ES-I3 (cell line): ENCODE measurements around the gene APBB2.

Experiments used
- H3K36me3 ChIP-seq: 2 replicates; pipeline ENCODE4 v1.6.1; 2013; ENCODE audit warnings: mild to moderate bottlenecking, low read length, control low read depth, moderate library complexity; ENCODE audit not compliant: insufficient read depth
- H3K4me1 ChIP-seq: 2 replicates; pipeline ENCODE4 v1.6.1; 2013; ENCODE audit warnings: mild to moderate bottlenecking, control low read depth, low read length; ENCODE audit not compliant: insufficient read depth
- H3K9ac ChIP-seq: 2 replicates; pipeline ENCODE4 v1.6.1; 2013; ENCODE audit warnings: low read depth, mild to moderate bottlenecking, low read length, moderate library complexity
- H3K9me3 ChIP-seq: 2 replicates; pipeline ENCODE4 v1.6.1; 2013; ENCODE audit warnings: mild to moderate bottlenecking, low read length, moderate library complexity; ENCODE audit not compliant: control insufficient read depth, insufficient read depth

APBB2 gene

GRCh38 chr4:40874901-40875300, 339.4 kb downstream of the APBB2 start:
- Histone ChIP-seq H3K9ac (no peak overlapping the region), H3K36me3 (no peaks in the 10 kb centered on the region), H3K9me3 (no peaks in the 10 kb centered on the region), H3K4me1 (peaks cover 9% of the 10 kb centered on the region)

DNA sequence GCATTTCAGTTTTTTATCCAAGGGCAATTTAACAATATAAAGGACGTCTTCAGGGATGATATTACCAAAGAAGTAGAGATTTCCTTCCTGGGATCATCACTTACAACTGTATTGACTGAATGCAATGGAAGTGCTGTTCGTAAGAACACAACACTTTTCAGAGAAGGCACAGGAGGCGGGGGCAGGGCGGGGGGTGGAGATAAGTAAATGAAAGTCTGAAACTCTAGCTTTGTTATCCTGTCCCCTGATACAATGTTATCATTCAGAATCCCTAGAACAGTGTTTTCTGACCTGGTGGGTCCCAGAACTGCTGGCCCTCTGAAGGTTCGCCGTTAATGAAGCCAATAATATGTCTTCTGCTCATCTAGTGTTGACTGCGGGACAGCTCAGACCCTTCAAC, 340.0 kb downstream of the APBB2 start:
- H3K36me3 ChIP-seq: no peaks in the 10 kb centered on the region
- H3K9ac ChIP-seq: no peak overlapping the region
- H3K9me3 ChIP-seq: no peaks in the 10 kb centered on the region
- H3K4me1 ChIP-seq: peaks cover 9% of the 10 kb centered on the region

DNA sequence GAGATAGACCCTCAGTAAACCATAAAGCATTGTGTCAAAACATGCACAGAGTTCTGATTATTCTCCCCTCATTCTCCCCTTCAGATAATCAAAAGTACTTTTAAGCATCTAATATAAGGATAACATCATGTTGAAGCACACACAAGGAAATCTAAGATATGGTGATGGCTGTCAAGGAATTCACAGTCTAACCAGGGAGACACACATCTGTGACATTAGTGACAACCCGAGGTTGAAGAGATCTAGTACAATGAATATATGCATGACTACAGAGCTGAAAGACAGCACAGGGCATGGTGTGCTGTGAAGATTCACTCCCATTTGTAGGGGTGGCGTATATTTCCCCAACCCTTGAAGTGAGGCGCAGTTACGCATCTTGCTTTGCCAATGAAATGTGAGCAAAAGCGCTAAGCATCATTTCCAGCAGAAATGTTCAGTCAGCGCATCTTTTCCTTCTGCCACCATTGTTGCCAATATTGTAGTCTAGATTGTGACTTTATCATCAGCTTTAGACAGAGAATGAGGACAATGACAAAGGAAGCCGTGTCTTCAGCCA, 342.6 kb downstream of the APBB2 start:
- Histone ChIP-seq H3K4me1 (peaks cover 9% of the 10 kb centered on the region), H3K9ac (no peak overlapping the region), H3K36me3 (no peaks in the 10 kb centered on the region), H3K9me3 (no peaks in the 10 kb centered on the region)

DNA sequence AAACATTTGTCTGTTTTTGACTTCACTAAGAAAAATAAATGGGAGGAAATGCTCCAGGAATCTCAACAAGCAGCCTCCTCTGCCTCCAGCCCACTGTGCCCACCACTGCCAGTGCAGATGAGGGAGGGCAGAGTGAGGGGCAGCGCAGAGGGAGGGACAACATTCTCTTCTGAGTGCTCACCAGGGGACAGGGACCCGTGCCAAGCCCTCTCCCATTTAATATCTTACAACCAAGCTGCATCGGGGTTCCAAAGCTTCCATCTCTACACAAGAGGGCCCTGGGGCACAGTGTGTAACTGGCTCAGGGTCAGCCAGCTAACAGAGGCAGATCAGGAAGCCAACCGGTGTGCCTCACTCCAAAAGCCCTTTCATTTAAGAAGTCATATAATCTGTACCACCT, 344.2 kb downstream of the APBB2 start:
- Histone ChIP-seq H3K4me1 (peaks cover 9% of the 10 kb centered on the region), H3K9me3 (no peaks in the 10 kb centered on the region), H3K9ac (no peak overlapping the region), H3K36me3 (no peaks in the 10 kb centered on the region)

GRCh38 chr4:40865696-40866095, 348.6 kb downstream of the APBB2 start:
- no peaks in the 10 kb centered on the region for H3K9me3 ChIP-seq
- no peak overlapping the region for H3K9ac ChIP-seq
- H3K4me1 ChIP-seq: no peaks in the 10 kb centered on the region
- no peaks in the 10 kb centered on the region for H3K36me3 ChIP-seq

DNA sequence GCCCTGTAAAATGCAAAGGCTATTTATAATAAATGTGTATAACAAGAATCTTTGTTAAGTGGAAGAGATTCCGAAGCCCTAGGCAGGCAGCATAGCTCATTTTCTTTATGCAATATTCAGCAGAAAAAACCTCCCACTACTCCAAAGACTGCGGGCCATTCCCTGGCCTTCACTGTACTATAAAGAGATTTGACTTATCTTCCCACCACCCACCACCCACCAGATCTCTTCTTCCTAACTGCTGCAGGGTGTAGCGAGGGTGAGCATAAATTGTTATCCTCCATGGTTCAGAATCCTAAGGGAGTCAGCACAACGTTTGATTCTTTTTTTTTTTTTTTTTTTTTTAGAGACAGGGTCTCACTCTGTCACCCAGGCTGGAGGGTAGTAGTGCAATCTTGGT, 349.8 kb downstream of the APBB2 start:
- H3K9me3 ChIP-seq: no peaks in the 10 kb centered on the region
- no peaks in the 10 kb centered on the region for H3K4me1 ChIP-seq
- H3K9ac ChIP-seq: no peak overlapping the region
- no peaks in the 10 kb centered on the region for H3K36me3 ChIP-seq

DNA sequence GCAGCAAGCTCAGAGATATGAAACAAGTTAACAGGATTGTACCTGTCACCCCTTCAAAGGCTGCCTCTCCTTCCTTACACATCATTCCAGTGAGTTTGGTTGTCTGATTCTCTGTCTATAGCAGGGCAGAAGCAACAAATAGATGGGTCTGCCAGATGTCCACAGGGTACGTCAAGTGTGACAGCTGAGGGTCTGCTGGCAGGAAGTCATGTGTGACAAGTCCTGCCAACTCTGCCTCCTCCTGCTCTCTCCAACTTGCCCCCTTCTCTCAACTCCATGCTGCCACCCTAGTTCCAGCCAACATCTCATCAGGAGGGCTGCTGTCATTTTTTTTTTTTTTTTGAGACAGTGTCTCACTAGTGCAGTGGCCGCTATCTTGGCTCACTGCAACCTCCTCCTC, 355.4 kb downstream of the APBB2 start:
- Histone ChIP-seq H3K9ac (no peak overlapping the region), H3K9me3 (no peaks in the 10 kb centered on the region), H3K4me1 (no peaks in the 10 kb centered on the region; the same call in 1 of the 2 replicates), H3K36me3 (no peaks in the 10 kb centered on the region)

GRCh38 chr4:40857956-40858355, 356.4 kb downstream of the APBB2 start:
- Histone ChIP-seq H3K9me3 (no peaks in the 10 kb centered on the region), H3K36me3 (no peaks in the 10 kb centered on the region), H3K9ac (no peak overlapping the region), H3K4me1 (no peaks in the 10 kb centered on the region; the same call in 1 of the 2 replicates)

- no peaks in the 10 kb centered on the region for H3K9me3 ChIP-seq
- no peaks in the 10 kb centered on the region; the same call in 1 of the 2 replicates for H3K4me1 ChIP-seq
- peak overlapping the region; percentile 63 for H3K9ac ChIP-seq
- no peaks in the 10 kb centered on the region for H3K36me3 ChIP-seq
Measured at GRCh38 chr4:40856840-40857362, 357.4 kb downstream of the APBB2 start.

DNA sequence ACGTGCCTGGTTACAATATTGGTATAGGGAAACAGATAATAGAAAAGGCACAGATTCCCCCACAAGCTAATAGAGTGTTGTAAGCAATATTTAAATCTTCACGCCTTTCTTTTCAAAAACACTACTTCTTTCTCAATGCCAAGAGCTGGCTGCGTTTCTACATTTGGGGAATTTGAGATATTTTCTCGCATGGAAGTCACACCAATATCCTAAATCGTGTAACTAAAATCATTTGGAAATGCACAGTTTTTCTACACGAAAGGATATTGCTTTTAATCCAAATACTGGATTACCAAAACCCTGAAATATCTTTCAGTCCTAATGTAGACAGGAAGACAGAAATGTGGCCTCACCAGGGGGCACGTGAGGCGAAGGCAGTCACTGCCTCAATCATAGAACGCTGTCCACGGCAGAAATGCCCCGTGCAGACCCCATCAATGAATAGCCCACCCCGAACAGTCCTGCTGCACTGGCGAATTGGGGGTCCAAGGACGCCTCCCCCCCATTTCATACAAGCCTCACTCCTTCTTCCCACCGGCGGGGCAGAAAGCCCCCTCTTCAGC, 358.0 kb downstream of the APBB2 start:
- Histone ChIP-seq H3K36me3 (no peaks in the 10 kb centered on the region), H3K9ac (peak overlapping the region; percentile 63), H3K9me3 (no peaks in the 10 kb centered on the region), H3K4me1 (no peaks in the 10 kb centered on the region; the same call in 1 of the 2 replicates)

DNA sequence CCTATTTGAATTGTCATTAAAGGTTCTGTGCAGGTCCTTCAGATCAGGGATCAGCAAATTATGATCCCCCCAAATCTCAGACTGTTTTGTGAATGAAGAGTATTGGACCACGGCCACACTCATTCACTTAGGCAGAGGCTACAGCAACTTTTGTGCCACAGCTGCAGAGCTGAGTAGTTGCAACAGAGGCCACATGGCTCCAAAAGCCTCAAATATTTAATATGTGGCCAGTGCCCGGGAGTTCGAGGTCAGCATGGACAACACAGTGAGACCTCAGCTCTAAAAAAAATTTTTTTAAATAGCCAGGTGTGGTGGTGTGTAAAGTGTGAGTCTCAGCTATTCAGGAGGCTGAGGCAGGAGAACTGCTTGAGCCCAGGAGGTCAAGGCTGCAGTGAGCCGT, 363.8 kb downstream of the APBB2 start:
- Histone ChIP-seq H3K36me3 (no peaks in the 10 kb centered on the region), H3K9ac (no peak overlapping the region), H3K9me3 (no peaks in the 10 kb centered on the region), H3K4me1 (peaks cover 17% of the 10 kb centered on the region)

- Histone ChIP-seq H3K9me3 (no peaks in the 10 kb centered on the region), H3K36me3 (no peaks in the 10 kb centered on the region), H3K4me1 (peaks cover 17% of the 10 kb centered on the region), H3K9ac (no peak overlapping the region)
Measured at GRCh38 chr4:40848940-40849339, 365.4 kb downstream of the APBB2 start.

DNA sequence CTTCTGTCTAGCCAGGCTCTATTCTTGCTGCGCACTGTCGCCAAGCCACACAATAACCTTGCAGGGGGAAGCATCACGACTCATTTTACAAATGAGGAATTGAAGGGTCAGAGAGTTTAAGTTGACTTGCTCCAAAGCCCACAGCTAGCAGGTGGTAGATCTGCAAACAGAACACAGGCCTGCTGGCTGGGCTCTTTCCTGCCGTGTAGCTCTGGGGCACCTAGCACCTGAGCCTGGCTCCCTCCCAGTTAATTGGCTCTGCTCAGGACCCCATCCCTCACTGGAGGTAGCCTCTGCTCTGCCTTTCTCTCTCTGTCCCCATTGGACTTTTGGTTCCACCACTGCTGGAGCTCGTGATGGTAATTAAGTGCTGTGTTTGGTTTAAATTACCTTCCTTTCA, 366.1 kb downstream of the APBB2 start:
- no peaks in the 10 kb centered on the region for H3K36me3 ChIP-seq
- peaks cover 17% of the 10 kb centered on the region for H3K4me1 ChIP-seq
- no peaks in the 10 kb centered on the region for H3K9me3 ChIP-seq
- no peak overlapping the region for H3K9ac ChIP-seq

DNA sequence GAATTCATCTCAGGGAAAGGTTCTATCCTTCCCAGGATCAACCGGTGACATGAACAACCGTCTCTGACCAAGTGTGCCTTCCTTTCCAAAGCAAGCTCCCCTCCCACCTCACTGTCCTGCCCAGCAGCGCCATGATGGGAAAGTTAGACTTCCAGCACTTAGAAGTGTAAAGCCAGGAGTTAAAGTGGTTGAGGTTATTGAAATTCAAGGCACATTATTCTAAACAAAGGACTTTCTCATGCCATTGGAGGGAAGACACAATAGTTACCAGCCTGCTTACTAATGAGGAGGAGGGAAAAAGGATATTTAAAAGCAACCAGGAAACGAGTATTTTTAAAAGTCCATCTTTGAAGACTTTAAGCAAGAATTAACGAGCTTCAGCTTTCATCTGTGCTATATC, 367.8 kb downstream of the APBB2 start:
- Histone ChIP-seq H3K4me1 (peaks cover 26% of the 10 kb centered on the region), H3K9ac (no peak overlapping the region), H3K9me3 (no peaks in the 10 kb centered on the region), H3K36me3 (no peaks in the 10 kb centered on the region)

DNA sequence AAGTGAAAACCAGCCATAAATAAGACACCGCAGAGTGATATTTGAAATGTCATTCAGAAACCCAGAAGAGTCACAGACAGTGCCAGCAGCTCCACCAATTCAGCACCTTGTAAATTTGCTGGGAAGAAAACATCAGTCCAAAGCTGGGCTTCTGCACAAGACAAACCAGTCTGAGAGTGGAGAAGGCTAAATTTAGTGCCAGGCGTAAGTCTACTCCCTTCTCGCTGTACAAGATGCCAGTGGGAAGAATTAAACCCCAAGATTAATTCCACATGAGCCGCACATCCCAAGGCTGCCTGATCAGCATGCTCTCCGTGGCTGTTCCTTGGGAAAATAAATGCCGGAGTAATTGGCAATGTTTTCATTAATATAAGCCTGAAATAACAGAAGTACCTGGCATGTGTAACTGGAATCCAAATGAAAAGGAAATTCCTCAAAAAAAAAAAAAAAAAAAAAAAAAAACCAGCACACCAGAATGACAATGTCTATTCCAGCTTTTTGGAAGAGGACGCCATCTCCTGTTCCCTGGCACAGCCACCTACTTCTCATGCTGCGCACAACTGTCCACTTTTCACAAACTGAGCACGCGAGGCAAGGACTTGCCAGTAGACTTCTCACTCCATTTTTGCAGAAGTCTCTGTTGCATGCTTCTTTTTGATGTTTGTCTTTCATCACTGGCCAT, 369.0 kb downstream of the APBB2 start:
- H3K4me1 ChIP-seq: peaks cover 34% of the 10 kb centered on the region
- no peaks in the 10 kb centered on the region for H3K9me3 ChIP-seq
- H3K36me3 ChIP-seq: no peaks in the 10 kb centered on the region
- no peak overlapping the region for H3K9ac ChIP-seq
